HUES64 (cell line): ENCODE measurements around the gene CALHM2. TPM values are rescaled to one million over a fixed set of nuclear protein-coding genes. Genes with fewer than 3 reads are reported as not detected.

Experiments
- H3K27ac ChIP-seq: 2 replicates; pipeline ENCODE4 v1.7.0; 2013; ENCODE audit warnings: low read depth, low read length, inconsistent platforms
- H3K27me3 ChIP-seq: 2 replicates; pipeline ENCODE4 v1.6.1; 2013; ENCODE audit warnings: mild to moderate bottlenecking, low read length; ENCODE audit not compliant: insufficient read depth
- H3K36me3 ChIP-seq: 2 replicates; pipeline ENCODE4 v1.6.1; 2013; ENCODE audit warnings: mild to moderate bottlenecking, low read length; ENCODE audit not compliant: insufficient read depth
- H3K4me1 ChIP-seq: 2 replicates; pipeline ENCODE4 v1.6.1; 2013; ENCODE audit warnings: mild to moderate bottlenecking, low read length, moderate library complexity; ENCODE audit not compliant: insufficient read depth
- H3K4me3 ChIP-seq: 2 replicates; pipeline ENCODE4 v1.5.1; 2013; ENCODE audit warnings: mild to moderate bottlenecking, low read length, moderate library complexity
- H3K9ac ChIP-seq: 2 replicates; pipeline ENCODE4 v1.6.1; 2013; ENCODE audit warnings: mild to moderate bottlenecking, low read depth, low read length
- H3K9me3 ChIP-seq: 2 replicates; pipeline ENCODE4 v1.6.1; 2013; ENCODE audit warnings: low read depth, low read length; ENCODE audit not compliant: insufficient read depth
- WGBS: fragments of 150-250, 120-280 bp; methylation state at CpG from one replicate; pipeline ENCODE4 v1.1.7; 2013; ENCODE audit warnings: missing lambda C conversion rate; 5-methylcytosine and 5-hydroxymethylcytosine counted together
- polyA plus RNA-seq, 2 experiments: library from polyadenylated mRNA; stranded (reverse); fragments of 50-300 nt; gene quantifications; one replicate each; pipeline ENCODE4 v1.2.3, GENCODE V29; 2013

Gene CALHM2
- 0.65 TPM for polyA plus RNA-seq (2013, experiment 1 of 2)
- 1.3 TPM for polyA plus RNA-seq (2013, experiment 2 of 2)

- Histone ChIP-seq H3K27ac (no peak within 1 kb of the TSS), H3K36me3 (peaks cover 10% of the 10 kb centered on the region), H3K9me3 (no peaks in the 10 kb centered on the region), H3K27me3 (no peaks in the 10 kb centered on the region), H3K4me1 (peaks cover 7% of the 10 kb centered on the region), H3K9ac (0 out of 2 replicates have a peak within 1 kb of the TSS, but pooled peaks have one; percentile 31), H3K4me3 (peak within 1 kb of the TSS; percentile 49)
- WGBS, result 41% methylated on average over 32 of the region's 32 CpGs
Observed at GRCh38 chr10:103451831-103452505, at the start of gene CALHM2. Gene CALHM2 (minus strand): TSS chr10:103452370. CDS start chr10:103449941, 2,429 bp downstream.

- Histone ChIP-seq H3K4me1 (peaks cover 3% of the 10 kb centered on the region; the same call in 1 of the 2 replicates), H3K36me3 (no peaks in the 10 kb centered on the region), H3K27ac (no peak overlapping the region), H3K9ac (no peak overlapping the region), H3K27me3 (peaks cover 21% of the 10 kb centered on the region), H3K9me3 (no peaks in the 10 kb centered on the region), H3K4me3 (no peak overlapping the region)
- 87% methylated on average over 3 of the region's 3 CpGs for WGBS
Observed at GRCh38 chr10:103501186-103501585, 49.0 kb upstream of the CALHM2 start.

GRCh38 chr10:103500481-103500880 is 48.3 kb upstream of the CALHM2 start:
- Histone ChIP-seq H3K9ac (no peak overlapping the region), H3K36me3 (no peaks in the 10 kb centered on the region), H3K27me3 (peaks cover 28% of the 10 kb centered on the region), H3K27ac (no peak overlapping the region), H3K9me3 (no peaks in the 10 kb centered on the region), H3K4me3 (no peak overlapping the region), H3K4me1 (peaks cover 3% of the 10 kb centered on the region; the same call in 1 of the 2 replicates)
- WGBS, result 86% methylated on average over 6 of the region's 6 CpGs

- no peak overlapping the region for H3K9ac ChIP-seq
- H3K9me3 ChIP-seq, result no peaks in the 10 kb centered on the region
- peaks cover 3% of the 10 kb centered on the region; the same call in 1 of the 2 replicates for H3K4me1 ChIP-seq
- no peak overlapping the region for H3K27ac ChIP-seq
- H3K4me3 ChIP-seq, result no peak overlapping the region
- H3K36me3 ChIP-seq, result no peaks in the 10 kb centered on the region
- H3K27me3 ChIP-seq, result peaks cover 34% of the 10 kb centered on the region
- 58% methylated on average over 6 of the region's 7 CpGs for WGBS
Observed at GRCh38 chr10:103499881-103500280, 47.7 kb upstream of the CALHM2 start.

- Histone ChIP-seq H3K36me3 (no peaks in the 10 kb centered on the region), H3K27ac (no peak overlapping the region), H3K4me3 (no peak overlapping the region), H3K9me3 (no peaks in the 10 kb centered on the region), H3K27me3 (peaks cover 42% of the 10 kb centered on the region), H3K4me1 (peaks cover 3% of the 10 kb centered on the region; the same call in 1 of the 2 replicates), H3K9ac (no peak overlapping the region)
- WGBS, result 88% methylated on average over 5 of the region's 5 CpGs
Observed at GRCh38 chr10:103498936-103499638, 46.9 kb upstream of the CALHM2 start.

GRCh38 chr10:103497161-103497915 is 45.2 kb upstream of the CALHM2 start:
- peaks cover 3% of the 10 kb centered on the region; the same call in 1 of the 2 replicates for H3K4me1 ChIP-seq
- no peaks in the 10 kb centered on the region for H3K36me3 ChIP-seq
- no peak overlapping the region for H3K4me3 ChIP-seq
- no peaks in the 10 kb centered on the region for H3K9me3 ChIP-seq
- peaks cover 59% of the 10 kb centered on the region for H3K27me3 ChIP-seq
- H3K27ac ChIP-seq, result no peak overlapping the region
- WGBS, result 89% methylated on average over 8 of the region's 8 CpGs
- H3K9ac ChIP-seq, result no peak overlapping the region

GRCh38 chr10:103495321-103495720 is 43.2 kb upstream of the CALHM2 start:
- peaks cover 70% of the 10 kb centered on the region for H3K27me3 ChIP-seq
- no peak overlapping the region for H3K27ac ChIP-seq
- H3K9me3 ChIP-seq, result no peaks in the 10 kb centered on the region
- WGBS, result 90% methylated on average over 3 of the region's 3 CpGs
- no peak overlapping the region for H3K9ac ChIP-seq
- no peaks in the 10 kb centered on the region for H3K36me3 ChIP-seq
- H3K4me3 ChIP-seq, result no peak overlapping the region
- peaks cover 10% of the 10 kb centered on the region; the same call in 1 of the 2 replicates for H3K4me1 ChIP-seq

- Histone ChIP-seq H3K27me3 (peaks cover 70% of the 10 kb centered on the region), H3K4me1 (peaks cover 7% of the 10 kb centered on the region; the same call in 1 of the 2 replicates), H3K9ac (no peak overlapping the region), H3K27ac (no peak overlapping the region), H3K36me3 (no peaks in the 10 kb centered on the region), H3K9me3 (no peaks in the 10 kb centered on the region), H3K4me3 (peak overlapping the region; percentile 60)
- WGBS, result 1% methylated on average over 92 of the region's 92 CpGs
Observed at GRCh38 chr10:103493916-103494877, 42.0 kb upstream of the CALHM2 start.

- no peaks in the 10 kb centered on the region for H3K9me3 ChIP-seq
- WGBS, result 3% methylated on average over 65 of the region's 65 CpGs
- H3K27ac ChIP-seq, result no peak within 1 kb of the TSS
- no peaks in the 10 kb centered on the region for H3K36me3 ChIP-seq
- H3K4me1 ChIP-seq, result peaks cover 7% of the 10 kb centered on the region; the same call in 1 of the 2 replicates
- peak within 1 kb of the TSS; percentile 60 for H3K4me3 ChIP-seq
- H3K9ac ChIP-seq, result no peak within 1 kb of the TSS
- peaks cover 65% of the 10 kb centered on the region for H3K27me3 ChIP-seq
Observed at GRCh38 chr10:103493362-103493915, 41.3 kb upstream of the CALHM2 start, which contains the start of gene NEURL1. Gene NEURL1 (plus strand): TSS chr10:103493705. CDS start chr10:103494388, 683 bp downstream.
